K562 (cell line): ENCODE results near the gene ARF4. TPM values are rescaled to one million over a fixed set of nuclear protein-coding genes. Genes with fewer than 3 reads are reported as not detected.

ENCODE experiments used
- DNMT1 ChIP-seq: fragments of 450-650 bp; IDR thresholded peaks from 2 replicates; pipeline ENCODE4 v1.6.1; 2016; ENCODE audit warnings: antibody characterized with exemption, mild to moderate bottlenecking
- ETV1 ChIP-seq: fragments of 450-650 bp; conservative IDR thresholded peaks from 2 replicates; pipeline ENCODE4 v1.6.1; 2016; ENCODE audit warnings: missing genetic modification characterization, control low read depth, low read depth, missing compliant biosample characterization
- FOXM1 ChIP-seq, 2 experiments: fragments of 450-650 bp in 1 of 2; sonication (generic) in 1 of 2; formaldehyde crosslinking in 1 of 2; IDR thresholded peaks; 2 replicates each; pipeline versions ENCODE4 v1.6.1 to v1.9.0; 2017 to 2022; ENCODE audit warnings: low read depth in 2 of 2, mild to moderate bottlenecking in 2 of 2, missing genetic modification reagents in 1 of 2, moderate library complexity in 1 of 2
- KAT8 ChIP-seq: fragments of 450-650 bp; IDR thresholded peaks from 2 replicates; pipeline ENCODE4 v1.6.1; 2016; ENCODE audit warnings: low read depth, mild to moderate bottlenecking
- KLF13 ChIP-seq: fragments of 450-650 bp; IDR thresholded peaks from 2 replicates; pipeline ENCODE4 v1.6.1; 2016; ENCODE audit warnings: missing genetic modification characterization, low read depth, mild to moderate bottlenecking, missing compliant biosample characterization, moderate library complexity, borderline replicate concordance
- MBD1 ChIP-seq: fragments of 250-450 bp; sonication (Bioruptor Pico); IDR thresholded peaks from 2 replicates; pipeline ENCODE4 v1.8.0; 2022; ENCODE audit warnings: inconsistent platforms
- NFIX ChIP-seq: fragments of 250-450 bp; sonication (Bioruptor Pico); IDR thresholded peaks from 2 replicates; pipeline ENCODE4 v1.4.0; 2020; ENCODE audit warnings: low read depth, mild to moderate bottlenecking, moderate library complexity
- RBM34 ChIP-seq: fragments of 200-400 bp; formaldehyde crosslinking; IDR thresholded peaks from 2 replicates; pipeline ENCODE4 v1.6.1; 2018; ENCODE audit warnings: low read length, borderline replicate concordance; ENCODE audit not compliant: insufficient read depth
- RERE ChIP-seq: sonication (generic); formaldehyde crosslinking; IDR thresholded peaks from 2 replicates; pipeline ENCODE4 v1.8.0; 2023; ENCODE audit warnings: missing genetic modification reagents, mild to moderate bottlenecking, borderline replicate concordance
- SMAD3 ChIP-seq: fragments of 450-650 bp; formaldehyde crosslinking; conservative IDR thresholded peaks from 2 replicates; pipeline ENCODE4 v1.4.0; 2020; ENCODE audit warnings: mild to moderate bottlenecking
- THRA ChIP-seq: fragments of 450-650 bp; IDR thresholded peaks from 2 replicates; pipeline ENCODE4 v1.6.1; 2017; ENCODE audit warnings: mild to moderate bottlenecking, moderate library complexity
- ZBTB2 ChIP-seq: fragments of 450-650 bp; IDR thresholded peaks from 2 replicates; pipeline ENCODE4 v1.6.1; 2016; ENCODE audit warnings: antibody characterized with exemption
- ZBTB26 ChIP-seq: fragments of 450-650 bp; formaldehyde crosslinking; IDR thresholded peaks from 2 replicates; pipeline ENCODE4 v1.4.0; 2022; ENCODE audit warnings: missing genetic modification characterization
- ZNF12 ChIP-seq: sonication (generic); formaldehyde crosslinking; IDR thresholded peaks from 2 replicates; pipeline ENCODE4 v1.4.0; 2020; ENCODE audit warnings: mild to moderate bottlenecking, missing genetic modification reagents
- ZNF24 ChIP-seq: fragments of 450-650 bp; IDR thresholded peaks from 2 replicates; pipeline ENCODE4 v1.6.1; 2016
- polyA plus RNA-seq, 8 experiments: library from polyadenylated mRNA; depleted of rRNA in 4 of 8; stranded (reverse) in 5 of 8; unstranded in 3 of 8; fragments of >200 nt; fragmentation: Nextera tagmentation in 2 of 8; fragmentation: Illumina TruSeq in 1 of 8; extraction: Ambion mirVana in 2 of 8; extraction: Trizol in 1 of 8; gene quantifications; 2 replicates each; pipeline versions ENCODE4 v1.2.1 to v1.2.3, GENCODE V29; 2011 to 2014; ENCODE audit warnings: inconsistent platforms in 1 of 8, missing spikeins in 1 of 8
- total RNA-seq, 7 experiments: library from RNA; depleted of rRNA in 6 of 7; stranded (reverse); fragments of >200 nt in 6 of 7; fragmentation: Illumina TruSeq in 2 of 7; extraction: Trizol in 2 of 7; gene quantifications; 2 replicates each; pipeline versions ENCODE4 v1.2.1 to v1.2.3, GENCODE V29; 2011 to 2021; ENCODE audit warnings: low replicate concordance in 1 of 7

Gene ARF4
- total and polyA plus RNA-seq, 9 of the 15 experiments (the other 6 are each of a cell fraction or from before 2014, with no cell fraction given), result 41.1 to 273 (median 83.8) TPM

GRCh38 chr3:57598765-57599360 is 1.7 kb upstream of the ARF4 start (continued):
- TF ChIP-seq RERE (CRISPR knock-in tag) (no peak), SMAD3 (no peak), MBD1 (CRISPR knock-in tag) (no peak), ZNF24 (no peak), ZNF12 (no peak), ZBTB26 (no peak), KAT8 (no peak), ETV1 (tag) (0 out of 2 replicates have a peak, but pooled peaks have one; percentile 23), ZBTB2 (peak; percentile 52; the same call in 1 of the 2 replicates), FOXM1 (IDR thresholded peaks at IDR 0.05; ENCODE audit: low read depth) (peak; percentile 84), FOXM1 (CRISPR knock-in tag; IDR thresholded peaks at IDR 0.05; ENCODE audit: low read depth) (no peak), THRA (no peak), DNMT1 (no peak), RBM34 (no peak), NFIX (no peak), KLF13 (tag) (no peak)
